ENCODE measurements around the gene TRIM67. TPM values are rescaled to one million over a fixed set of nuclear protein-coding genes. Genes with fewer than 3 reads are reported as not detected.

TRIM67 gene
- total RNA-seq, 1 donor from 2014 or later = not detected

DNA sequence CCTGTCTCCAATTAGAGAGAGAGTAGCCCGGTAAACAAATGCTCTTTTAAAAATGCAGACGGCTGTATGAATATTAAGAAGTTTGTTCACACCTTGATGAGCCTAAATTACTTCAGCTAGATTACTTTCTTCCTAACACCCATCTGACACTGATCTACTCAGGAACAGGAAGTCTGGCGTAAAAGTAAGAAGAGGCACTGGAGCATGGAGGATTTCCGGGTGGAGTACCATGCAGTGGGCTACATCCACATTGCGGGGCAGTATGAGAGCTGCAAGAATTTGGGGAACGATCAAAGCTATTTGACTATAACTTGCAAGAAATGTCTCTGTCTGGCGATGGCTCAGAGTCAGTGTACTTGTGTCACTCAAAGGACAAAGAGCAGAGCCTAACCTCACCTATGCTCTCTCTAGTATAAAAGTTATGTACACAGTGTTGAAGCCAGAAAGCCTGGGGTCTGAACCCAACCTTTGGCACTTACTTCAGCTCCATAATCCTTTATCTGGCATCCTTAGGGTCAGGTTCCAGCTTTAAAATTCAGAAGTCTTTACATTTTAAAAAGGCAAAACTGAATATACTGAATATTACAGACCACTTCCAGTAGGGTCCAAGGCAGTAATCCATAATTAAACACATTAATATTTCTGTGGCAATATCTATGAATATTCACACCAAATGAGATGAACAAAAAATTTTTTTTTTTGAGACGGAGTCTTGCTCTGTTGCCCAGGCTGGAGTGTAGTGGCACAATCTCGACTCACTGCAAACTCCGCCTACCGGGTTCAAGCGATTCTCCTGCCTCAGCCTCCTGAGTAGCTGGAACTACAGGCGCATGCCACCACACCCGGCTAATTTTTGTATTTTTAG is 71.2 kb downstream of the TRIM67 start:
- no peak for DNase-seq (ENCODE audit: low read depth in 2 of 2)

DNA sequence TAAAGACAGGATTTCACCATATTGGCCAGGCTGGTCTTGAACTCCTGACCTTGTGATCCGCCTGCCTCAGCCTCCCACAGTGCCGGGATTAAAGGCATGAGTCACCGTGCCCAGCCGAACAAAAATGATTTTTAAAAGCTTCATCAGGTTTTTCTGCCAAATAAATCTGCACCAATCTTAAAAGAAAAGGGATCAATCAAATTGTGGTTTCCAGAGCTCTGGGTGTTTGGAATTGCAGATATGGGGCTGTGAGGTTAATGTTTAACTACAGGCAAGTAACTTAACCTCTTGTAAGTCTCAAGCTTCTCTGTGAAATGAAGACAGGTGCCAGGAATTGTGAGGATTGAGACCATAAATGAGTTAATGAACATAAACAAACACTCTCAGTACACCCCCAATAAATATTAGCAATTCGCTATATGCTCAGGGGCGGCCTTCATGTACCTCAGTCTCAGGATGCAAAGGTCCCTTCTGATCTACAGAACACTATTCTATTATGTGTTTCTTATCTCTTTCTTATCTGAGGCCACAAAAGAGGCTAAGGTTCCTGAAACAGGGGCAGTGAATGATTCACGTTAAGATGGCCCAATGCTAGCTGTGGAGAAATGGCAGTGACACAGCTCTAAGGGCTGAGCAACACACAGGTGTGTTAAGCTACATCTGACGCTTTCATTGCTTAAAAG is 72.0 kb downstream of the TRIM67 start:
- no peak for DNase-seq (ENCODE audit: low read depth in 2 of 2)

DNA sequence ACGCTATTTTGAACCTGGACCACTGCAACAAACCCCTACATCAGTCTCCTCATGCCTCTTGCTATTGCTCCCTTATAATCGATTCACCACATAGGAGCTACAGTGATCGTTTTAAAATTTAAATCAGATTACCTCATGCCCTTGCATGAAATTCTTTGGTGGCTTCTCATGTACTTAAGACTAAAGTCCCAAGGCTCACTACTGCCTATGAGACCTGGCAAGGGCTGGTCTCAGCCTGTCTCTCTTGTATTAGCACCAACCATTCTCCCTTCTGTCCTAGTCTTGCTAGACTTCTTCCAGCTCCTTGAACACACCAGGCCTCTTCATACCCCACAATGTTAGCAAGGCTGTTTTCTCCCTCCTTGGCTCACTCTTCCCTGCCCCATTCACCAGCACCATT is 72.6 kb downstream of the TRIM67 start:
- no peak for DNase-seq (ENCODE audit: low read depth in 2 of 2)

DNA sequence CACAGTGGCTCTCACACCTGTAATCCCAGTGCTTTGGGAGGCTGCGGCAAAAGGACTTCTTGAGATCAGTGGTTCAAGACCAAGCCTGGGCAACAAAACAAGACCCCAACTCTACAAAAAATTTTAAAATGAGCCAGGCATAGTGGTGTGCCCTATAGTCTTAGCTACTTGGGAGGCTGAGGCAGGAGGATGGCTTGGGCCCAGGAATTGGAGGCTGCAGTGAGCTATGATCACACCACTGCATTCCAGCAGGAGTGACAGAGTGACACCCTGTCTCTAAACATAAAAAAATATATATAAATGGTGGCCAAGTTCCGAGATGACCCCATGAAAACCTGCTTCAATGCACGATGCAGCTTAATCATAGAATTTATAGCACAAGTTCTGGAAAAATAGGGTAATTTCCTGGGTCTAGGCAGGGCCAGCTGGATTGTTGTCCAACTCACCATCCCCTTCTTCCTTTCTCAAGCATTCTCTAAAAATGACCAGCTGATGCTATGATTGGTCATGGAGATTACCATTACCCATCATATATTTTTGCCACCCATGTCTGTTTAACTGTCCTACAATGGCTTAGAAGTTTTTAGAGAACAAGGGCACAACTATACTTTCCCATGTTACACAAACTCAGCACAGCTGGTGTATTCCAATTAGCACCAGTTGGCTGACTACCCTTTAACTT is 73.8 kb downstream of the TRIM67 start:
- DNase-seq (ENCODE audit: low read depth in 2 of 2) = no peak

DNA sequence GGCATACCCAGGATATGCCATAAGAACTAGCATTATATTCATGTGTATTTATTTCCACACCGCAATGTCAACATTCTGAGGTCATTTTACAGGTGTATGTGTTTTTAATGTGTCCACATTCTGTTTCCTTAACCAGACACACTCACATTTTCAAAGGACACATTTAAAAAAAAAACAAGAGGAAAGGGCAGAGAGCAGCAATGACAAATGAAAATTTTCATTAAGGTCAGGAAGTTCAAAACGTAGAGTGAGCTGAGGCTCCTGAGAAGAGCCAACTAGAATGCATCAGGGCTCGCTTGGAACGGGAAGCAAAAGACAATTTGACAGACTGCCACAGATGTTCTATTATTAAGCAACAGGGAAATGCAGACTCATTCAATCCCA is 74.3 kb downstream of the TRIM67 start:
- DNase-seq (ENCODE audit: low read depth in 2 of 2) = peak; percentile 39 to 56

DNA sequence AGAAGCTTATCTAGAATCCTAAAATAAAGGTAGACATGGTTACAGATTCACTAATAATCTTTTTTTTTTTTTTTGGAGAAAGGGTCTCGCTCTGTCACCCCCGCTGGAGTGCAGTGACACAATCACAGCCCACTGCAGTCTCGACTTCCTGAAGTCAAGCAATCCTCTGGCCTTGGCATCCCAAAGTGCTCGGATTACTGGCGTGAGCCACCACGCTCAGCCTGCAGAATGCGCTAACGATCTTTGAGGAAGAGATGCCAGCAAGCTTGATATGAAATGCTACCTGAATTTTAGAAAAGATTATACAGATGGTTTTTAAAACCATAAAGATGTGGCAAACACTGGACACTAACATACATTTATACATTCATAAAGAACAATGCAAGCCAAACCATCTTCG is 75.1 kb downstream of the TRIM67 start:
- no peak for DNase-seq (ENCODE audit: low read depth in 2 of 2)

DNA sequence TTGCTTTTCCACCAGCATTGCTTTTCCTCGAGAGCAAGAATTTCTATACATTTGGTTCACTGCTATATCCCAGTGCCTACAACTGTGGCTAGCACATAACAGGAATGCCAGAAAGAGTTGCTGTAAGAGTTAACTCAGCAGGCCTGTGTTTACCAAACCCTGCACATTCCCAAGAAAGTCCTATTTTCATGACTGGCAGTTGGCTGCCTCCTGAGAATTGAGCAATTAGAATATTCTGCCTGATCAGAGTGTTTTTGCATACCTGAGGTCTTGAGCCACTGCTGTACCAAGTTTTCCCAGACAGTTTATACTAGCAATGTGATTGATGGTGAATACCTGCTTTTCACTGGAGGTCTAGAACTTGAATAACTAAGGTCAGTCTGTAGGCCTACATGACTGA is 76.4 kb downstream of the TRIM67 start:
- no peak for DNase-seq (ENCODE audit: low read depth in 2 of 2)

DNA sequence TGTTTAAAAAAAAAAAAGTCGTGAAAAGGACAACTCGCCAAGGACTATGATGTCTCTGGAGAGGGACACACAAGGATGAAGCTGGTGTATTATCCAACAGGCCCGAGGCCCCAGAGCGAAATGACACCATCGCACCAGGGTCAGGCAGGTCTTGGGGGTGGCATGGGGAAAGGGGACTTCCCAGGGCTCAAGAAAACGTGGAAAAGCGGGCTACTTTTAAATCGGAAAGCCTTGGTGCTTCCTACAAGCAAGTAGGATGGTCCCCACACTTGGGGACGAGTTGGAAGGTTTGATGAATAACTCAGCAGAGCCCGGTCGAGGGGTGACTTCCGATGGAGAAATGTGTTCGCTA is 78.6 kb downstream of the TRIM67 start:
- DNase-seq (ENCODE audit: low read depth in 2 of 2) = peak in 1 of 2 donors; percentile 24

DNA sequence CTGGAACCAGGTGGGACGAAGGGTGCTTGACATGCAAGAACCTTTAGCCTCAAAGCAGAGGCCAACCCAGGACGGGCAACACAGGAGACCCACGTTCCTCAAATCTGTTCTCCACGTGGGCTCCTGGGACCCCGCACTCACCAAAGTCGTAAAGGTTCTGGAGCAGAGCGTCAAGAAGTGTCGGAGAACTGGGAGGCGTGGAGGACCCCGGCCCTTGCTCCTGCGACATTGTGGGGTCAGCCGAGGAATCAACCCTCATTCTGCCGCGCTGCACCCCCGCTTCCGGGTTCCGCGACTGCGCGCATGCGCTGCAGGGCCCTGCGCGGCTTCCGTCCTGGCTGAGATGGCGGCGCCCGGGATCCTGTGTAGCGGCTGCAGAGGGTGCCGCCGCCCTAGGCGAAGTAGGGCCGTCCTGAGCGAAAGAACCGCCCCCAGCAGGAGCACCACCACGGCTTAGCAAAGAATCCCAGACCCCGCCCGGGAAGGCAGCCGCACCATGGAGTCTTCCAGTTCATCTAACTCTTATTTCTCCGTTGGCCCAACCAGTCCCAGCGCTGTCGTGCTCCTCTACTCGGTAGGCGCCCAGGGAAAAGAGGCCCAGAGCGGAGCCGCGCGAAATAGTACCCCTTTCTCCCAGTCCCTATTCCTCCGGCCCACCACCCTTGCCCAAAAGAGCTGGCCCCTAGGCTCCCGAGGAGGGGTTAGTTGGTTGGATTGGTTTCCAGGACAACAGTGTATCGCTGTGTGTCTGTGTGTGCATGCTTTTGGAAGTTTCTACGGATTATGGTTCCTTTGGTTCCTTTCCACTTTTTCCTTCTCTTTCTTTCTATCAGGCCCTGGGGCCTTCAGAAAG is 79.3 kb downstream of the TRIM67 start, which contains the start of gene GNPAT:
GNPAT (plus strand) TSS at position 330 of the 853 bp plus-strand sequence; CDS start at position 497, 167 bp downstream.
- DNase-seq (ENCODE audit: low read depth in 2 of 2) = peak; percentile 52 to 85

DNA sequence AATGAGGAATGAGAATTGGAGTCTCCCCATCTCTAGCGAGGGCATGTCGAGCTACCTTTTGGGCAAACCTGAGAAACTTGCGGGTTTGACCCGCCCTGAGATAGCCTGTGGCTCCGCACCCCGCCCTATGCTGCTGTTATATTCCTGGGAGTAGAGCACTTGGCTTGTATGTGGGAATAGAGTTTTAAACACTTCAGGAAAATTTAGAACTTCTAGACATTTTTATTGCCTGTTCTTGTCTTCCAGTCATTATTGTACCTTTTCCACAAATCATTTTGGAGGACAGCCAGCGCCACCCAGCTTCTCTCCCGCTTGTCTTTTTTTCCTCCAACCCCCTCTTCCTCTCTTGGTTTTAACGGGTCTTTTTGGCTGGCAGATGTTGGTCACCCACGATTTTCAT is 79.9 kb downstream of the TRIM67 start:
- peak in 1 of 2 donors; percentile 12 for DNase-seq (ENCODE audit: low read depth in 2 of 2)

DNA sequence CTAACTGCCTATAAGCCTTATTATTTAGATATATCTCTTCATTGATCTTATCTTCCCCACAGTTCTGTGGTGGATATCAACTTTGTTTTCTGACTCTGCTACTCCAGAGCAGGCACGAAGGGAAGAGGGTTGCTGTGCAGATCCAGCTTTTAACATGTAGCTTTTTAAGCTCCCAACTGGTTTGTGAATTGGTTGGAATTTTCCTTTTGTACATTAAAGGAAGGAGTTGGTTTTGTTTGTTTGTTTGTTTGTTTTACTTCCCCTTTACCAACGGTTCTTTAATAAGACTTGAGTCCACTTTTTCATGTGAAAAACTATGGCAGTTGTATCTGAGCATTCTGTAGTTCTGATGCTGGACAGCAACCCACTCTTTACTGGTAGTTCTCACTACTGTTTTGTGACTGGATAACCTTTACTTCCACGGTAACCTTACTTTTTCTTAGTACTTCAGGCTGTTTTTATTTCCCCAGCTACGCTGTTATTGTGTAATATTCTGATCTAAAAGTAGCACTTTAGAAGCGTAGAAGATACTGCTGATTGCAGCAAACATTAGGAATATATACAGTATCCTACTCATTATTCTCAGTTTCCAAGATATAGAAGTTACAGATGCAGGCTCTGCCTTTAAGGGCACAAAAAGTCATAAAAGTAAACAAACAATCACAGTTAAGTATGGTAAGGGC is 80.8 kb downstream of the TRIM67 start:
- peak in 1 of 2 donors; percentile 38 for DNase-seq (ENCODE audit: low read depth in 2 of 2)

DNA sequence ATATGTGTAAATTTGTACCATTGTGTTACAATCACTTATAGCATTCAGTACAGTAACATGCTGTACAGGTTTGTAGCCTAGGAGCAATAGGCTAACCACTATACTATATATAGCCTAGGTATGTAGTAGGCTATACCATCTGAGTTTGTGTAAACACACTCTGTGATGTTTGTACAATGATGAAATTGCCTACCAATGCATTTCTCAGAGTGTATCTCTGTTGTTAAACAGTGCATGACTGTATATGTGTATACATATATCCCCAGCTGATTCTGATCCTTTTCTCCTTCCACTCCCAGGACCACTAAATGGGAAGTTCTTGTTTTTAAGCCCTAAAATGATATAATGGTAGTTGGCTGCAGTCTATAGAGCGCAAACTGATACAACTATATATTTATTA is 86.9 kb downstream of the TRIM67 start:
- no peak for DNase-seq (ENCODE audit: low read depth in 2 of 2)

DNA sequence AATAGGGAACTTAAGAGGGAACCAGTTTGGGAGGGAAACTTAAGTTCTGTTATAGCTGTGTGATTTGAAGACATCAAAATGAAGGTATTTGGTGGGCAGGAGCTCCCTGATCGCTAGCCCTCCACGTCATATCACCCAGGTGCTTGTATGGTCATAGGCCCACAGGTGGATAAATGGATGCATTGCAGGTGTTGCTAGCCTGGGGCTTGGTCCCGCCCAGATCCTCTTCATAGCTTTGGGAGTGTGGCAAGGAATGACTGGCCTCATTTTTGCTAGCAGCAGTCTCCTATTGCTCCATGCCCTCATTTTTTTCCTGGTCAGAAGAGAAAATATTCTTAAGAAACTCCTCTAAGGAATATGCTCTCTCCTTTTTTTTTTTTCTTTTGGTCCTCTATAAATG is 90.5 kb downstream of the TRIM67 start:
- no peak for DNase-seq (ENCODE audit: low read depth in 2 of 2)

DNA sequence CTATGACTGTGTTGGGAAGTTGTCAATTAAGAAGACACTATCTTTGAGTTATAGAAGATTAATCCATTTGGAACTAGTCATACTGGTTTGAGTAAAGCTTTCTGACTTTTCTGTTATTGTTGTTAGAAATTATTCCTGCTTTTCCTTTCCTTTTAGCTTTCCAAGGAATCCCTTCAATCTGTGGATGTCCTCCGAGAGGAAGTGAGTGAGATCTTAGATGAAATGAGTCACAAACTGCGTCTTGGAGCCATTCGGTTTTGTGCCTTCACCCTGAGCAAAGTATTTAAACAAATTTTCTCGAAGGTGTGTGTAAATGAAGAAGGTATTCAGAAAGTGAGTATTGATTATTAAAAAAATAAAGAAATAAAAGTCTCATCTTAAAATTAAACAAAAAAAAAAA is 98.5 kb downstream of the TRIM67 start:
- peak in 1 of 2 donors; percentile 40 for DNase-seq (ENCODE audit: low read depth in 2 of 2)

DNA sequence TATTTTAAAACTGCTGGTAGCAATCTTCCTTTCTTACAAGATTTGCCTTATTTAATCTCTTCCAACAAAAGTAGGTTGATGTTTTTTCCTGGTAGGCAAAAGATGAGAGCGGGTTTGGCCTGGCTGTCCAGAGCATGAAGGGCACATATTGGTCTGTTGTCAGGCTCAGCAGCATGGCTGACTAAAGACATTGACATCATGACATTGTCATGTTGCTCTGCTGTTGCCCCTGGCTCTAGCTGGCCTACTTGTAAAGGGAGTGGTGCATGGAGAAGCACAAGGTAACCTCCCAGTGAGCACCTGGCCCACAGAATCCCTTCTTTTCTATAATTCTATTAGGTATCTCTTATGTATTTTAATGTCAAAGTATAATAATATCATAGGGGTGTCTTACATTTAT is 102.8 kb downstream of the TRIM67 start:
- DNase-seq (ENCODE audit: low read depth in 2 of 2) = no peak

DNA sequence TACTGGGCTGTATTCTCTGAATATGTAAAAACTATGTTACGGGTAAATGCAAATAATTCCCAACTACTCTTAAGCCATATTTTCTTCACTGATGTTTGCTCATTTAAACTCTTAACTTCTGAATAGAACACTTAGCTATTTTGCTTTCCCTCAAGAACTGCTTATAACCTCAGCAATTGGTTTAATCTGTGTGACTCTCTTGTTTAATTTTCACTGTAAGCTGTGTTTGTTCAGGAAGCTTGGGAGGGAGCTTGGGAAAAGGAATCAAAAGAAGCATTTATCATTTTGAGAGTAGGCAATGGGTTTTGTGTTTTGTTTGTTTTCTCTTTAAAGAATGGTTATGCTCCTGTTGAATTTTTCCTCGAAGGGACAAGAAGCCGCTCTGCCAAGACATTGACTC is 103.5 kb downstream of the TRIM67 start:
- no peak for DNase-seq (ENCODE audit: low read depth in 2 of 2)

DNA sequence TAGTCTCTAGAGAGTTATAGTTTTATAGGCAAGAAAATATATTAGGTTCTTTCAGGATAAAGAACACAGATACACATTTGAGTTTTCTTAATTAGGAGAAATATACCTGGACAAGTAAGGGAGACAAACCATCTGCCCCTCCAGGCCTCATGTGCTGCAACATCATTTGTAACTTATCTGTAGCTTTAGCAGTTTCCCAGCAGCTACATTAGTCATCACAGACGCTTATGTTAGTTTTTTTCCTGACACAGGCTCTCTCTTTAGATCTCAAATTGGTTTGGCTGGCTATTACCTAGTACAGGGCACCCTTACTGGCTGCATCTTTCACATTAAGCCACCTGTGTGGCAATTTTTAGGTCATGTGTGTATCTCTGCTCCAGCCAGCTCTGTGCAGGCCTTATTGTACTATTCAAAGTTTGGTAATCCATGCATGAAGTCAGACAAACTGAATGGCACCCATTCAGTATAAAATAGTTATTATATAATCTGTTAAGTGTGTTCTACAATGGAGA is 105.0 kb downstream of the TRIM67 start:
- DNase-seq (ENCODE audit: low read depth in 2 of 2) = no peak
